ENCODE measurements around the gene COL18A1. TPM values are rescaled to one million over a fixed set of nuclear protein-coding genes. Genes with fewer than 3 reads are reported as not detected.

The COL18A1 gene
- total RNA-seq, 1 donor from 2014 or later, result 52.6 TPM

GRCh38 chr21:45430521-45431501 lies 25.8 kb downstream of the COL18A1 start:
- no peaks in the 10 kb centered on the region for H3K36me3 ChIP-seq
- no peaks in the 10 kb centered on the region for H3K27me3 ChIP-seq
- H3K4me1 Mint-ChIP-seq, result peaks cover 51% of the 10 kb centered on the region
- peak overlapping the region; percentile 39 for H3K27ac ChIP-seq
- H2AFZ ChIP-seq (replicated peaks), result no peak overlapping the region
- no peak overlapping the region for H3K9ac ChIP-seq
- H3K36me3 Mint-ChIP-seq, result no peaks in the 10 kb centered on the region
- H3K27ac Mint-ChIP-seq, result peak overlapping the region; percentile 96
- peak; percentile 85 for DNase-seq (ENCODE audit: low spot score)
- no peaks in the 10 kb centered on the region for H3K9me3 Mint-ChIP-seq
- peaks cover 97% of the 10 kb centered on the region for H4K20me1 ChIP-seq (ENCODE audit: low read depth)
- peaks cover 3% of the 10 kb centered on the region for H3K27me3 Mint-ChIP-seq (ENCODE audit: insufficient read depth, low read depth)
- H3F3A ChIP-seq (ENCODE audit: low read depth), result peaks cover 13% of the 10 kb centered on the region
- TF ChIP-seq EZH2phosphoT487 (IDR thresholded peaks at IDR 0.05), result no peak
- TF ChIP-seq EZH2 (IDR thresholded peaks at IDR 0.05), result no peak
- no peak for TF ChIP-seq CTCF (IDR thresholded peaks at IDR 0.05)
- H3K4me1 ChIP-seq, result peaks cover 16% of the 10 kb centered on the region
- peak overlapping the region; percentile 71 for H3K4me2 ChIP-seq
- H3K79me2 ChIP-seq (ENCODE audit: low read depth), result peaks cover 96% of the 10 kb centered on the region
- H3K9me3 ChIP-seq (ENCODE audit: low read depth), result no peaks in the 10 kb centered on the region
- no peak overlapping the region for H3K4me3 ChIP-seq
- peak overlapping the region; percentile 71 for H3K4me3 Mint-ChIP-seq

- no peak for TF ChIP-seq CTCF (IDR thresholded peaks at IDR 0.05)
- TF ChIP-seq EZH2 (IDR thresholded peaks at IDR 0.05), result no peak
- no peak for TF ChIP-seq EZH2phosphoT487 (IDR thresholded peaks at IDR 0.05)
- Histone ChIP-seq H3K9me3 (ENCODE audit: low read depth) (no peaks in the 10 kb centered on the region), H3K36me3 (no peaks in the 10 kb centered on the region), H4K20me1 (ENCODE audit: low read depth) (peaks cover 93% of the 10 kb centered on the region), H3K27me3 (no peaks in the 10 kb centered on the region), H3K79me2 (ENCODE audit: low read depth) (peaks cover 92% of the 10 kb centered on the region), H2AFZ (replicated peaks) (no peak overlapping the region), H3K27ac (no peak overlapping the region), H3K4me1 (peaks cover 16% of the 10 kb centered on the region), H3F3A (ENCODE audit: low read depth) (peaks cover 13% of the 10 kb centered on the region), H3K9ac (no peak overlapping the region), H3K4me3 (no peak overlapping the region), H3K4me2 (no peak overlapping the region)
- peaks cover 52% of the 10 kb centered on the region for H3K4me1 Mint-ChIP-seq
- peaks cover 6% of the 10 kb centered on the region for H3K27me3 Mint-ChIP-seq (ENCODE audit: insufficient read depth, low read depth)
- no peak overlapping the region for H3K27ac Mint-ChIP-seq
- H3K4me3 Mint-ChIP-seq, result no peak overlapping the region
- no peaks in the 10 kb centered on the region for H3K9me3 Mint-ChIP-seq
- H3K36me3 Mint-ChIP-seq, result no peaks in the 10 kb centered on the region
- no peak for DNase-seq (ENCODE audit: low spot score)
These were observed 27.0 kb downstream of the COL18A1 start for GRCh38 chr21:45431781-45432572.

GRCh38 chr21:45432575-45433255 lies 27.8 kb downstream of the COL18A1 start:
- Mint-ChIP-seq H3K36me3 (no peaks in the 10 kb centered on the region), H3K4me3 (peak overlapping the region; percentile 55), H3K27me3 (ENCODE audit: insufficient read depth, low read depth) (peaks cover 5% of the 10 kb centered on the region), H3K27ac (peak overlapping the region; percentile 66), H3K9me3 (no peaks in the 10 kb centered on the region), H3K4me1 (peaks cover 50% of the 10 kb centered on the region)
- TF ChIP-seq EZH2 (IDR thresholded peaks at IDR 0.05) (no peak), EZH2phosphoT487 (IDR thresholded peaks at IDR 0.05) (no peak), CTCF (IDR thresholded peaks at IDR 0.05) (no peak)
- Histone ChIP-seq H3K27ac (no peak overlapping the region), H4K20me1 (ENCODE audit: low read depth) (peaks cover 86% of the 10 kb centered on the region), H3K79me2 (ENCODE audit: low read depth) (peaks cover 84% of the 10 kb centered on the region), H3K27me3 (no peaks in the 10 kb centered on the region), H2AFZ (replicated peaks) (no peak overlapping the region), H3F3A (ENCODE audit: low read depth) (peaks cover 13% of the 10 kb centered on the region), H3K9ac (no peak overlapping the region), H3K4me3 (no peak overlapping the region), H3K4me2 (no peak overlapping the region), H3K4me1 (peaks cover 16% of the 10 kb centered on the region), H3K36me3 (no peaks in the 10 kb centered on the region), H3K9me3 (ENCODE audit: low read depth) (no peaks in the 10 kb centered on the region)
- DNase-seq (ENCODE audit: low spot score), result no peak
